Smooth muscle cell (in vitro differentiated cells): ENCODE data around the gene CAPNS1. TPM values are rescaled to one million over a fixed set of nuclear protein-coding genes. Genes with fewer than 3 reads are reported as not detected.

Experiments
- DNase-seq: peaks from one replicate; lab custom pipeline; 2025; ENCODE audit not compliant: unreplicated experiment; lab: John Stamatoyannopoulos, UW
- H2AFZ ChIP-seq: fragments of 200-600 bp; sonication (generic); 2 replicates; pipeline ENCODE4 v1.6.0; 2016; ENCODE audit warnings: antibody characterized with exemption, low read depth, mild to moderate bottlenecking
- H3F3A ChIP-seq: fragments of 200-600 bp; sonication (generic); 2 replicates; pipeline ENCODE4 v1.6.0; 2017; ENCODE audit warnings: antibody characterized with exemption, low read depth
- H3K27ac ChIP-seq: fragments of 200-600 bp; sonication (generic); 2 replicates; pipeline ENCODE4 v1.5.1; 2016; ENCODE audit warnings: low read depth, mild to moderate bottlenecking
- H3K27me3 ChIP-seq: fragments of 200-600 bp; sonication (generic); 2 replicates; pipeline ENCODE4 v1.6.1; 2016; ENCODE audit warnings: low read depth, mild to moderate bottlenecking
- H3K36me3 ChIP-seq: fragments of 200-600 bp; sonication (generic); 2 replicates; pipeline ENCODE4 v1.5.1; 2016; ENCODE audit warnings: low read depth
- H3K4me1 ChIP-seq: fragments of 200-600 bp; sonication (generic); 2 replicates; pipeline ENCODE4 v1.5.1; 2016; ENCODE audit warnings: low read depth
- H3K4me2 ChIP-seq: fragments of 200-600 bp; sonication (generic); 2 replicates; pipeline ENCODE4 v1.6.0; 2016; ENCODE audit warnings: mild to moderate bottlenecking
- H3K4me3 ChIP-seq: fragments of 200-600 bp; sonication (generic); 2 replicates; pipeline ENCODE4 v1.5.1; 2016; ENCODE audit warnings: mild to moderate bottlenecking
- H3K79me2 ChIP-seq: fragments of 200-600 bp; sonication (generic); 2 replicates; pipeline ENCODE4 v1.6.0; 2016; ENCODE audit warnings: low read depth, mild to moderate bottlenecking
- H3K9ac ChIP-seq: fragments of 200-600 bp; sonication (generic); 2 replicates; pipeline ENCODE4 v1.6.0; 2016; ENCODE audit warnings: low read depth
- H3K9me3 ChIP-seq: fragments of 200-600 bp; sonication (generic); replicated peaks from 2 replicates; pipeline ENCODE4 v1.5.1; 2016; ENCODE audit warnings: low read depth
- H4K20me1 ChIP-seq: fragments of 200-600 bp; sonication (generic); 2 replicates; pipeline ENCODE4 v1.6.0; 2016; ENCODE audit warnings: low read depth
- CTCF ChIP-seq: fragments of 200-600 bp; sonication (generic); IDR thresholded peaks from 2 replicates; pipeline ENCODE4 v1.5.1; 2017; ENCODE audit warnings: borderline replicate concordance, mild to moderate bottlenecking, antibody characterized with exemption; ENCODE audit not compliant: insufficient read depth, poor library complexity, severe bottlenecking
- WGBS: methylation state at CpG from one replicate; pipeline ENCODE4 v1.1.7; 2016; ENCODE audit warnings: low lambda C conversion rate; 5-methylcytosine and 5-hydroxymethylcytosine counted together
- polyA plus RNA-seq: library from polyadenylated mRNA; unstranded; fragments of >200 nt; fragmentation: Nextera tagmentation; extraction: Ambion mirVana; gene quantifications from 2 replicates; pipeline ENCODE4 v1.2.1, GENCODE V29; 2016
- total RNA-seq: library from RNA; depleted of rRNA; stranded (reverse); fragments of >200 nt; gene quantifications from 2 replicates; pipeline ENCODE4 v1.2.3, GENCODE V29; 2014

CAPNS1 gene
- total and polyA plus RNA-seq, 2 experiments from 2014 or later, result 183 to 383 TPM

- no peak overlapping the region for H3K4me3 ChIP-seq
- 96% methylated on average over 5 of the region's 5 CpGs for WGBS
- no peak overlapping the region for H3K27ac ChIP-seq
- no peak overlapping the region for H2AFZ ChIP-seq
- H3F3A ChIP-seq, result no peaks in the 10 kb centered on the region
- no peaks in the 10 kb centered on the region for H4K20me1 ChIP-seq
- no peaks in the 10 kb centered on the region for H3K4me1 ChIP-seq
- H3K9ac ChIP-seq, result no peak overlapping the region
- H3K27me3 ChIP-seq, result no peaks in the 10 kb centered on the region
- no peak for TF ChIP-seq CTCF
- no peaks in the 10 kb centered on the region for H3K79me2 ChIP-seq
- no peaks in the 10 kb centered on the region for H3K36me3 ChIP-seq
- no peaks in the 10 kb centered on the region for H3K9me3 ChIP-seq
- no peak for DNase-seq
- H3K4me2 ChIP-seq, result no peak overlapping the region
These were observed 39.4 kb upstream of the CAPNS1 start for GRCh38 chr19:36100476-36100875.

DNA sequence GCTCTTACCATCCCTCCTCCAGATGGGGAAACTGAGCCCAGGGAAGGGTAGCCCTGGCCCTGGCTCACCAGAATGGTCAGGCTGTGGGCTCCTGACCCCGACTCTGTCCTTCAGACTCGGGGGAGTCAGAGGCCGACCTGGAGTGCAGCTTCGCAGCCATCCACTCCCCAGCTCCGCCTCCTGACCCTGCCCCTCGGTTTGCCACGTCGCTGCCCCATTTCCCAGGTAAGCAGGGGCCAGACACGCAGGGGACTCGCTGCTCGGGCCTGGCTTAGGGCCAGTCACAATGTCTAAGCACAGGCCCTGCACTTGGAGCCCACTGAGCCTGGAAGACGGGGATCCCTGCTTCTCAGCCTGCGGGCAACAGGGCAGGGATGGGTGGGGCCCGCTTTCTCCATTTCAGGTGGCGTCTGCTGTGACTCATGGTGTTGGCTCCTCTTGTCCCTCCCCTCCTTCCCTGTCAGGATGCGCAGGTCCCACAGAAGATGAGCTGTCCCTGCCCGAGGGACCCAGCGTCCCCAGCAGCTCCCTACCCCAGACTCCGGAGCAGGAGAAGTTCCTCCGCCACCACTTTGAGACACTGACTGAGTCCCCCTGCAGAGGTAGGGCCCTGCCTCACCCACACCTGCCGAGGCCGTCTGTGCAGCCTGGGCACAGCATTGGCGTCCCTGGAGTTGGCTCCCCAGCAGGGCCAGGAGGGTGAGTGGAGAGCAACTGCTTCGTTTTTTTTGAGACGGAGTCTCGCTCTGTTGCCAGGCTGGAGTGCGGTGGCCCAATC, 38.1 kb upstream of the CAPNS1 start:
- Histone ChIP-seq H3K4me2 (no peak overlapping the region), H4K20me1 (no peaks in the 10 kb centered on the region), H2AFZ (no peak overlapping the region), H3F3A (no peaks in the 10 kb centered on the region), H3K4me1 (no peaks in the 10 kb centered on the region), H3K4me3 (no peak overlapping the region), H3K27ac (no peak overlapping the region), H3K27me3 (no peaks in the 10 kb centered on the region), H3K9me3 (no peaks in the 10 kb centered on the region), H3K79me2 (no peaks in the 10 kb centered on the region), H3K36me3 (no peaks in the 10 kb centered on the region), H3K9ac (no peak overlapping the region)
- no peak for TF ChIP-seq CTCF
- DNase-seq, result no peak
- WGBS, result 92% methylated on average over 25 of the region's 27 CpGs

- DNase-seq, result no peak
- H2AFZ ChIP-seq, result no peak overlapping the region
- no peaks in the 10 kb centered on the region for H3K79me2 ChIP-seq
- 96% methylated on average over 24 of the region's 24 CpGs for WGBS
- H3K4me2 ChIP-seq, result no peak overlapping the region
- no peak overlapping the region for H3K9ac ChIP-seq
- no peaks in the 10 kb centered on the region for H3K9me3 ChIP-seq
- H3K27ac ChIP-seq, result no peak overlapping the region
- no peaks in the 10 kb centered on the region for H3F3A ChIP-seq
- no peaks in the 10 kb centered on the region for H3K4me1 ChIP-seq
- H3K27me3 ChIP-seq, result no peaks in the 10 kb centered on the region
- no peak for TF ChIP-seq CTCF
- H3K36me3 ChIP-seq, result no peaks in the 10 kb centered on the region
- H3K4me3 ChIP-seq, result no peak overlapping the region
- no peaks in the 10 kb centered on the region for H4K20me1 ChIP-seq
These were observed 36.7 kb upstream of the CAPNS1 start for GRCh38 chr19:36103040-36103626.
